ENCODE results near the gene DLEC1. TPM values are rescaled to one million over a fixed set of nuclear protein-coding genes. Genes with fewer than 3 reads are reported as not detected.

The DLEC1 gene
- total RNA-seq (2014; rRNA removed; shearing (Covaris generic)): 0.10 TPM in 1 of 2 replicates, not detected in the other

DNA sequence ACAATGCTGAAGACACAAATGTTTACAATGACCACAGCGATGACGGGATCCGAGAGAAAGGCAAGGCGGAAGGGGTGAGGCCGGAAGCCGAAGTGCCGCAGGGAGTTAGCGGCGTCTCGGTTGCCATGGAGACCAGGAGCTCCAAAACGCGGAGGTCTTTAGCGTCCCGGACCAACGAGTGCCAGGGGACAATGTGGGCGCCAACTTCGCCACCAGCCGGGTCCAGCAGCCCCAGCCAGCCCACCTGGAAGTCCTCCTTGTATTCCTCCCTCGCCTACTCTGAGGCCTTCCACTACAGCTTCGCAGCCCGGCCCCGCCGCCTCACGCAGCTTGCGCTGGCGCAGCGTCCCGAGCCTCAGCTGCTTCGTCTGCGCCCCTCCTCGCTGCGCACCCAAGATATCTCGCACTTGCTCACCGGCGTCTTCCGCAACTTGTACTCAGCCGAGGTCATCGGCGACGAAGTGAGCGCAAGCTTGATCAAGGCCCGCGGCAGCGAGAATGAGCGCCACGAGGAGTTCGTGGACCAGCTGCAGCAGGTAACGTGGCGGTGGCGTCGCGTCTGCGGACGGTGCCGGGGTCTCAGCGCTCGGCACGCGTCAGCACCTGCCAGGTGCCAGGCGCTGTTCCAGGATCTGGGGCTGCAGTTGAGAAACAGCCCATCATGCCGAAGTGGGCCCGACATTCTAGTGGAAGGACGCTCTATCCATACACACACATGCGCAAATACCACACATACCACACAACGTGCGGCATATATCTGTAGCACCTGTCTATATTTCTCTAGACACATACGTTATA, at the start of gene DLEC1:
Gene DLEC1 (plus strand): TSS at position 108 of the 798 bp plus-strand sequence. CDS start 18 bp downstream, at position 126.
- DNase-seq (ENCODE audit: low spot score): no peak

DNA sequence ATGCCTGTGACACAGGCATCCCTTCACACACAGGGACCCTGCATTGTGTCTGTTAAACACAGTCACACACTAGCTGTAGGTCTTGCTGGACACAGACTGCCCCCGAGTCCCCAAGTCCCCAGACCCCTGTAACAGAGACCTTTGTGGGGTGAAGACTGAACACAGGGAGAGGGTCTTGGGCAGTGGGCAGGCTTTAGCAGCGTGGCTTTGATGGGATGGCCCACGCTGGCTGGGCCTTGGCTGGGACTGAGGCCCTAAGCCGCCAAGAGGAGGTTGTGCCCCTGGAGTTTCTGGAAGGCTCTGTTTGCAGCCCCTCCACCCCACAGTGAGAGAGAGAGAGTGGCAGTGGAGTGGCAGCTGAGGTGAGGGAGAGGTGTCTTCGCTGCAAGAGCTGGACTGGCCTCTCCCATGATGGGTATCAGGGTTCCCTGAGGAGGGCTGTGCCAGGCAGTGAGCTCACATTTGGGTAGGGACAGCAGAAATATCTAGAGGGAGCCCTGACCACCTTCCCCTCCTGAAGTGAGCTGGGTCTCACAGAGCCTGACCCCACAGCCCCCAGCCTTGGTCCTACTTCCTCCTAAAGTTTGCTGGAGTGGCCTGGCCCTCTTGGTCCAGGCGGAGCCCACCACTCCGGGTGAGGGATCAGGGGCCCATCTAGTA, 49.1 kb upstream of the DLEC1 start:
- no peak for DNase-seq (ENCODE audit: low spot score)

DNA sequence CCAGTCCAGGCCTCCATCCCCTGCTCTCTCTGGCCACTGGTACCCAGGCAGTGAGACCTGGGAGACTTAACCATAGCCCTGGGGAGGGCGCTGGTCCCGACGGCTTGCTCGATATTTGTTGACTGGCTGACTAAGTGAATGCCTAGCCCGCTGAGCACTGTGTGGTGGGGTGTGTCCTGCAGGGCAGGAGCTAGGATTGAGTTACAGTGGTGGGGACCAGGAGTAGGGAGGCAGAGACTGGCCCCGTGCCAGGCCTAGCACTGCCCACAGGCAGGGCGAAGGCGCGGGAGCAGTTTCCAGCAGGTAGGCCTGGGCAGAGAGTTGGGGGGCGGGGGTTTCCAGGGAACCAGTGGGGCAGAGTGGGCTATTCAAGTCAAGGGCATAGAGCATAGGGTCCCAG, 48.5 kb upstream of the DLEC1 start, which contains the start of gene VILL:
Gene VILL (plus strand): TSS at position 260 of the 400 bp plus-strand sequence. CDS start 2,887 bp downstream, outside the sequence.
- no peak for DNase-seq (ENCODE audit: low spot score)

DNA sequence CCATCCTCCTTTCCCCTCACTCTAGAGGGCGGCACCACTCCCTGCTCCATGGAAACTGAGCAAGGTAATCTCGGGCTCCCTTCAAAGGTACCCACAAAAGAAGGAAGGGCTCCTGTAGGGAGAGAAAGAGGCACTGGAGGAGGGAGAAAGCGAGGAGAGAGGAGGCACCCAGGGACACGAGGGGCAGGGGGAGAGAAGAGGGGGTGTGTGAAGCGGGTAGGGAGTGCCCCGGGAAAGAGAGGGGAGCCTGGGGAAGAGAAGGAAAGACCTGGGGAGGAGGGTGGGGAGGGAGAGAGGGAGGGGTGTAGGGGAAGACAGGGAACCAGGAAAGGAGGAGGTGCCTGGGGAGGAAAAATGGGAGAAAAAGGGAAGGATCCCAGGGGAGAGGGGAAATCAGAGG, 47.9 kb upstream of the DLEC1 start:
- no peak for DNase-seq (ENCODE audit: low spot score)

- no peak for DNase-seq (ENCODE audit: low spot score)
These were observed 47.2 kb upstream of the DLEC1 start for GRCh38 chr3:37991823-37992222.

GRCh38 chr3:37992271-37993066, 46.5 kb upstream of the DLEC1 start:
- no peak for DNase-seq (ENCODE audit: low spot score)

GRCh38 chr3:37993067-37993455, 45.9 kb upstream of the DLEC1 start:
- DNase-seq (ENCODE audit: low spot score): no peak

DNA sequence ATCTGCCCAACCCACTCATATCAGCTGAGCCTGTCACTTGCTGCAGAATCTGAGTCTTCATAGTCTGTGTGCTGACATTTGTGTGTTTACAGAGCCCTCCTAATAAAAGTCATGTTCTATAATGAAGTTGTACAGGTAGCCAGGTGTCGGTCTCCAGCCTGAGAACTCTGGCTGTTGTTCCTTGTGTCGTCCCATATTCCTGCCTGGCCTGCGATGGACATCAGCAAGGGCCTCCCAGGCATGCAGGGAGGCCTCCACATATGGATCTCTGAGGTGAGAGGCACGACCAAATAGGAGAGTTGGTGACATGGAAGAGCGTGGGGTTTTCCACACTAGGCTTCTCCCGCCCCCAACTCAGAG, 45.6 kb upstream of the DLEC1 start:
- DNase-seq (ENCODE audit: low spot score): no peak

DNA sequence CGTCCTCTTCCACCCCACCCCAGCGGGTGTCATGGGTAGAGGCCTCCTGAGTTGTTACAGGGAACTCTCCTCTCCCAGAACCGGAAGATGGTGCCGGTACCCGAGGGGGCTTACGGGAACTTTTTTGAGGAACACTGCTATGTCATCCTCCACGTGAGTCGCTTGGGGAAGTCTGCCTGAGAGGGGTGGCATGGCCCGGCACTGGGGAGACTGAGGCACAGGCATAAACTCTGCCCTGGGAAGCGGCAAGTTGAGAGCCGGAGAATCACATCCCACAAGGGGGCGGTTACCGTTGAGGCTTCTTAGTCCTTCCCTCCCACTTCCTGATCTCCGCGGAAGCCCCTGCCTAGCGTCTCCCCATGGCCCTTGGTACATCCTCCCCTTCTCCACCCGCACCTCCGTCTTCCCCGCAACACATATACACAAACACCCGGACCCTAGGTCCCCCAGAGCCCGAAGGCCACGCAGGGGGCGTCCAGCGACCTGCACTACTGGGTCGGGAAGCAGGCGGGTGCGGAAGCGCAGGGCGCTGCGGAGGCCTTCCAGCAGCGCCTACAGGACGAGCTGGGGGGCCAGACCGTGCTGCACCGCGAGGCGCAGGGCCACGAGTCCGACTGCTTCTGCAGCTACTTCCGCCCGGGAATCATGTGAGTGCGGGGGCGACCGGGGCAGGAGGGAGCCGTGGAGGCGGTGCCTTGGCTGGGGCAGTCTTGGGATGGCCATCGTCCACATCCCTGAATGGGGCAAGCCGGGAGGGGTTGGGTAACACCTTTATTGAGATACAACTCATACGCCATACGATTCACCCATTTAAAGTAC, 45.0 kb upstream of the DLEC1 start:
- no peak for DNase-seq (ENCODE audit: low spot score)

- DNase-seq (ENCODE audit: low spot score): no peak
These were observed 44.4 kb upstream of the DLEC1 start for GRCh38 chr3:37994639-37994972.

GRCh38 chr3:37995652-37996641, 43.1 kb upstream of the DLEC1 start:
- DNase-seq (ENCODE audit: low spot score): no peak

DNA sequence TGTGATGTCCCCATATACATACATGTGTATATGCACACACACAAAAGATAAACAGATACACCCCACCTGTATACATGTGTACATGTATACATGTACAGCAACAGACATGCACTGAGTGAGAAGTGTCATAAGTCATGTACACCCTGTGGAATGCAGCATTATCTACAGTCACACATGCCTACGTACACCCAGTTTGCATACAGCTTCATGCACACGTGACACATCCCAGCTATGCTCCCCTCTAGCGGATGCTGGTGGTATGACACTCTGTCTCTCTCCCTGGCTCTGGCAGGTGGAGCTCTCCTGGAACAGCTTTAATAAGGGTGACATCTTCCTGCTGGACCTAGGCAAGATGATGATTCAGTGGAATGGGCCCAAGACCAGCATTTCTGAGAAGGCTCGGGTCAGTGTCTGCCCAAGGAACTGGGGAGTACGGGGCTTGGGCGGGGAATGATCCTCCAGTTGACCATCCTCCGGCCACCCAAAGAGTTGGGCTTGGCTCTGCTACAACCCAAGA, 42.2 kb upstream of the DLEC1 start:
- peak; percentile 64 for DNase-seq (ENCODE audit: low spot score)

DNA sequence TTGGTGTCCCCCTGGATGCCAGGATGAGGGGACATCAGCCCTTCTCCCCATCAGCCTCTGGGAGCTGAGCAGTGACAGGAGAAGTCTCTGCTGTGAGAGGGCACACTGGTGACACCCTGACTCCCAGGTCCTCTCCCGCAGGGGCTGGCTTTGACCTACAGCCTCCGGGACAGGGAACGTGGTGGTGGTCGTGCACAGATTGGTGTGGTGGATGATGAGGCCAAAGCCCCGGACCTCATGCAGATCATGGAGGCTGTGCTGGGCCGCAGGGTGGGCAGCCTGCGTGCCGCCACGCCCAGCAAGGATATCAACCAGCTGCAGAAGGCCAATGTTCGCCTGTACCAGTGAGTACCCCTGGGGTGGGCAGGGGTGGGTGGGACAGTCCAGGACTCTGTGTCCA, 41.7 kb upstream of the DLEC1 start:
- DNase-seq (ENCODE audit: low spot score): no peak

DNA sequence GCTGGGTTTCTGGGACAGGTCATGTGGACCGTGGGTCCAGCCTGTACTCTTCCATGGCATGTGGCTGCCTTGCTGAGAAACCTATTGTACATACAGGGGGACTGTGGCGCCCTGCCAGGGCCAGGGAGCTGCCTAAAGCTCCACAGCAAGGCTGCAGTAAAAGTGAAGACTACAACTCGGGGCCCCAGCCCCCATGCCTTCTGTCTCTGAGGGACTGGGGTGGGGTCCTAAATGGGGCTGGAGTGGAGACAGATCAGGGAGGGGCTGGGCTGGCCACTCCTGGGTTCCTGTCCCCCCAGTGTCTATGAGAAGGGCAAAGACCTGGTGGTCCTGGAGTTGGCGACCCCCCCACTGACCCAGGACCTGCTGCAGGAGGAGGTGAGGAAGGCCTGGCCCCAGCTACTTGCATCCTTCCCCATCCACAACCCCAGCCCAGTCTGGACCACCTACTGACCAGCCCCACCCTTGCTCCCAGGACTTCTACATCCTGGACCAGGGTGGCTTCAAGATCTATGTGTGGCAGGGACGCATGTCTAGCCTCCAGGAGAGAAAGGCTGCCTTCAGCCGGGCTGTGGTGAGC, 41.1 kb upstream of the DLEC1 start:
- no peak for DNase-seq (ENCODE audit: low spot score)

DNA sequence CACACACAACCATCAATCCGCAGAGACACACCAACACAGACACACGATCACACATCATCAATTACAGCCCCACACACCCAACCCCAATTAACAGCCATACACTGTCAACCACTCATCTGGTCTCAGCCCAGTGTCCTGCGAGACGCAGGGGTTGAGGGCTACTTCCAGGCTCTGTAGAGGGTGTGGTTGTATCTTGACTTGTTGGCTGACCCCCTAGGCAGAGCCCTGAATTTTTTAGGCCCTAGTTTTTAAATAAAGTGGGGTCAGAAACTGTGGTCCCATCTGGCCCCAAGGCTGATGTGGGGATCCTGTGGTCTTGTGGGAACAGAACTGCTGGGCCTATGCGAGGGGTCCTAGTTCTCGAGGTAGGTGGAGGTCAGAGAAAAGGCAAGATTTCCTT, 39.2 kb upstream of the DLEC1 start:
- no peak for DNase-seq (ENCODE audit: low spot score)

GRCh38 chr3:38000242-38000916, 38.6 kb upstream of the DLEC1 start:
- no peak for DNase-seq (ENCODE audit: low spot score)

DNA sequence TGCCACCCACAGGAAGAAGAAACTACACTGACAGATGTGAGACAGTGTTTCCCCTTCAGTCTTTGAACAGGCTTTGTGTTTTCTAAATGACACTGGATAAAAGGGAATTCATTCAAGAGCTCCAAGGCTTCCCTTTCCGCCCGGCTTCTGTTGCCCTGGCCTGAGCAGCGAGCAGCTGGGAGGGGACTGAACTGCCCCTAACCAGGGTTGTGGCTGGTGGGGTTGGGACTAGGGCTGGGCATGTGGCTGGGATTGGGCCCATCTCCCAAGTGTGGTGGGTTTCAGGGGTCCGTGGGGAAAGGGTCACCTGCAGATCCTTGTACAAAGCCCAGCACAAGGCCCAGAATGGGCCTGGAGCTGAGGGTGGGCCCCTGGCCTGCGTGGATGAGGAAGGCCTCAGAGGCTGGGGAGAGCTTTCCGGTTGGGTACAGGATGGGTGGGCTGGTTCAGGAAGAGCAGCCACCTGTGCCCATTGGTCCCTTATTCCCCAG, 38.0 kb upstream of the DLEC1 start:
- DNase-seq (ENCODE audit: low spot score): no peak

DNA sequence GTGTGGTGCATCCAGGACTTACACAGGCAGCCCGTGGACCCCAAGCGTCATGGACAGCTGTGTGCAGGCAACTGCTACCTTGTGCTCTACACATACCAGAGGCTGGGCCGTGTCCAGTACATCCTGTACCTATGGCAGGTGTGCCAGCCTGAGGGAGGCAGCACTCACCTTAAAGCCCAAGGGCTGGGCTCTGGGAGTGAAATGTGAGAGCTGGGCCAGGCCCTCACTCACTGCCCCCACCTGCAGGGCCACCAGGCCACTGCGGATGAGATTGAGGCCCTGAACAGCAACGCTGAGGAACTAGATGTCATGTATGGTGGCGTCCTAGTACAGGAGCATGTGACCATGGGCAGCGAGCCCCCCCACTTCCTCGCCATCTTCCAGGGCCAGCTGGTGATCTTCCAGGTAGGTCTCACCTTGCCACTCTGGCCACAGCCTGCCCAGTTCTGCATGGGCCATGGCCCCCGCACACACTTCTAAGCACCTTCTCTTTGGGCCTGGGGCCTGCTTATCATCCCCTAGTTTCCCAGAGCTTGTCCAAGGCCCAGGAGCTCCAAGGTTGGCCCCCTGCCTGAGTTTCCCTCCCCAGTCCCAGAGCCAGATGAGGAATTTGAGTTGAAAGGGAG, 37.4 kb upstream of the DLEC1 start:
- DNase-seq (ENCODE audit: low spot score): no peak
